Breast epithelium (tissue), 3 donors: Measurements from ENCODE around the gene NPSR1.

ENCODE experiments used
- POLR2A ChIP-seq: fragments of 450-650 bp; IDR thresholded peaks from one replicate; pipeline ENCODE4 v1.6.1; 2016; ENCODE audit warnings: antibody characterized with exemption, mild to moderate bottlenecking, moderate library complexity
- POLR2AphosphoS5 ChIP-seq, 3 donors: sonication (generic); formaldehyde crosslinking; IDR thresholded peaks; one replicate each; pipeline ENCODE4 v1.6.1; 2017; ENCODE audit warnings: antibody characterized with exemption in 3 of 3
- TF ChIP-seq, protein P1 (sequence below), 3 donors: fragments of 450-650 bp; IDR thresholded peaks; one replicate each; pipeline ENCODE4 v1.5.1; 2016 to 2017; ENCODE audit warnings: antibody characterized with exemption in 3 of 3, mild to moderate bottlenecking in 3 of 3, moderate library complexity in 3 of 3

DNA sequence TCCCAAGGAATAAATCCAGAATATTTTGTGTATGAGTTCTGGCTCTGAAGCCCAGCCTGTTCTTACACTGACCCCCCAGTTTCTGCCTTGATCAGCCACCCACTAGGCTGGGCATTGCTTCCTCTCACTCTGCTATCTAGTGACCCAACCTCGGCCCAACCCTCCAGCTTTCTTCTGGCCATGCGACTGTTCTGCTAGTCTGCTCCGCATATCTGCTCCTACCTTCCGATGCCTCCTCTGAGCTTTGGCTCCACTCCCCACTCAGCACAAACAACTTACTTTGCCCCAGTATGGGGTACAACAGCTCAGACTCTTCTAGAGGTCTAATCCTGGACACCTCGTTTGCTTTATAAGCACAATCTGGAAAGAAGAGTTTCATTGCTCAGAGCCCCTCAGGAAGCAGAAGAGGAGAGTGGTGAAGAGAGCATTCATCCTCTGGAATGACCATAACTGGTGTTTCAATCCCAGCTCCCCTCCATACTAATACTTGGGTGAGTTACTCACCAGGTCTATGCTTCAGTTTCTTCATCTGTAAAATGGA lies 99.6 kb downstream of the NPSR1 start:
- TF ChIP-seq POLR2AphosphoS5 (IDR thresholded peaks at IDR 0.05) (no peak), POLR2A (no peak)
- TF ChIP-seq, protein P1, sequence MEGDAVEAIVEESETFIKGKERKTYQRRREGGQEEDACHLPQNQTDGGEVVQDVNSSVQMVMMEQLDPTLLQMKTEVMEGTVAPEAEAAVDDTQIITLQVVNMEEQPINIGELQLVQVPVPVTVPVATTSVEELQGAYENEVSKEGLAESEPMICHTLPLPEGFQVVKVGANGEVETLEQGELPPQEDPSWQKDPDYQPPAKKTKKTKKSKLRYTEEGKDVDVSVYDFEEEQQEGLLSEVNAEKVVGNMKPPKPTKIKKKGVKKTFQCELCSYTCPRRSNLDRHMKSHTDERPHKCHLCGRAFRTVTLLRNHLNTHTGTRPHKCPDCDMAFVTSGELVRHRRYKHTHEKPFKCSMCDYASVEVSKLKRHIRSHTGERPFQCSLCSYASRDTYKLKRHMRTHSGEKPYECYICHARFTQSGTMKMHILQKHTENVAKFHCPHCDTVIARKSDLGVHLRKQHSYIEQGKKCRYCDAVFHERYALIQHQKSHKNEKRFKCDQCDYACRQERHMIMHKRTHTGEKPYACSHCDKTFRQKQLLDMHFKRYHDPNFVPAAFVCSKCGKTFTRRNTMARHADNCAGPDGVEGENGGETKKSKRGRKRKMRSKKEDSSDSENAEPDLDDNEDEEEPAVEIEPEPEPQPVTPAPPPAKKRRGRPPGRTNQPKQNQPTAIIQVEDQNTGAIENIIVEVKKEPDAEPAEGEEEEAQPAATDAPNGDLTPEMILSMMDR (IDR thresholded peaks at IDR 0.05): no peak
